Measurements from ENCODE around the gene ZBTB4. TPM values are rescaled to one million over a fixed set of nuclear protein-coding genes. Genes with fewer than 3 reads are reported as not detected.

The ZBTB4 gene
- total and polyA plus RNA-seq, 9 of the 15 experiments (the other 6 are each of a cell fraction or from before 2014, with no cell fraction given): 0.92 to 6.9 (median 3.3) TPM

GRCh38 chr17:7466639-7467341 is 12.6 kb downstream of the ZBTB4 start (continued):
- no peak for TF ChIP-seq ZNF696 (CRISPR knock-in tag; conservative IDR thresholded peaks at IDR 0.05)
- TF ChIP-seq MXI1 (IDR thresholded peaks at IDR 0.05; ENCODE audit: low read depth, low read length): no peak
- TF ChIP-seq U2AF2 (optimal IDR thresholded peaks at IDR 0.05; ENCODE audit: low read depth, low read length): no peak
- no peak for TF ChIP-seq ELF4 (CRISPR knock-in tag; IDR thresholded peaks at IDR 0.05)
- no peak for TF ChIP-seq HDAC3 (IDR thresholded peaks at IDR 0.05; ENCODE audit: borderline replicate concordance, partially characterized antibody)
- peak; percentile 77 to 96 (median 89) for TF ChIP-seq YY1 (IDR thresholded peaks at IDR 0.05; ENCODE audit: borderline replicate concordance in 1 of 3, control insufficient read depth in 1 of 3, extremely low read depth in 1 of 3, insufficient read depth in 3 of 3, insufficient read length in 1 of 3, insufficient replicate concordance in 2 of 3, low read depth in 1 of 3, low read length in 2 of 3)
- TF ChIP-seq SP1 (CRISPR knock-in tag; IDR thresholded peaks at IDR 0.05): no peak
- TF ChIP-seq, protein P1, sequence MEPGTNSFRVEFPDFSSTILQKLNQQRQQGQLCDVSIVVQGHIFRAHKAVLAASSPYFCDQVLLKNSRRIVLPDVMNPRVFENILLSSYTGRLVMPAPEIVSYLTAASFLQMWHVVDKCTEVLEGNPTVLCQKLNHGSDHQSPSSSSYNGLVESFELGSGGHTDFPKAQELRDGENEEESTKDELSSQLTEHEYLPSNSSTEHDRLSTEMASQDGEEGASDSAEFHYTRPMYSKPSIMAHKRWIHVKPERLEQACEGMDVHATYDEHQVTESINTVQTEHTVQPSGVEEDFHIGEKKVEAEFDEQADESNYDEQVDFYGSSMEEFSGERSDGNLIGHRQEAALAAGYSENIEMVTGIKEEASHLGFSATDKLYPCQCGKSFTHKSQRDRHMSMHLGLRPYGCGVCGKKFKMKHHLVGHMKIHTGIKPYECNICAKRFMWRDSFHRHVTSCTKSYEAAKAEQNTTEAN (CRISPR knock-in tag; IDR thresholded peaks at IDR 0.05): no peak
- TF ChIP-seq FOXJ3 (CRISPR knock-in tag; IDR thresholded peaks at IDR 0.05): no peak
- TF ChIP-seq, protein P2, sequence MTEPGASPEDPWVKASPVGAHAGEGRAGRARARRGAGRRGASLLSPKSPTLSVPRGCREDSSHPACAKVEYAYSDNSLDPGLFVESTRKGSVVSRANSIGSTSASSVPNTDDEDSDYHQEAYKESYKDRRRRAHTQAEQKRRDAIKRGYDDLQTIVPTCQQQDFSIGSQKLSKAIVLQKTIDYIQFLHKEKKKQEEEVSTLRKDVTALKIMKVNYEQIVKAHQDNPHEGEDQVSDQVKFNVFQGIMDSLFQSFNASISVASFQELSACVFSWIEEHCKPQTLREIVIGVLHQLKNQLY (CRISPR knock-in tag; conservative IDR thresholded peaks at IDR 0.05): no peak
- no peak for TF ChIP-seq MXD1 (CRISPR knock-in tag; IDR thresholded peaks at IDR 0.05; ENCODE audit: borderline replicate concordance, poor library complexity, severe bottlenecking)
- peak; percentile 74 to 86 for TF ChIP-seq KDM1A (IDR thresholded peaks at IDR 0.05)
- TF ChIP-seq EGR1 (conservative IDR thresholded peaks at IDR 0.05): no peak
- TF ChIP-seq, protein P3, sequence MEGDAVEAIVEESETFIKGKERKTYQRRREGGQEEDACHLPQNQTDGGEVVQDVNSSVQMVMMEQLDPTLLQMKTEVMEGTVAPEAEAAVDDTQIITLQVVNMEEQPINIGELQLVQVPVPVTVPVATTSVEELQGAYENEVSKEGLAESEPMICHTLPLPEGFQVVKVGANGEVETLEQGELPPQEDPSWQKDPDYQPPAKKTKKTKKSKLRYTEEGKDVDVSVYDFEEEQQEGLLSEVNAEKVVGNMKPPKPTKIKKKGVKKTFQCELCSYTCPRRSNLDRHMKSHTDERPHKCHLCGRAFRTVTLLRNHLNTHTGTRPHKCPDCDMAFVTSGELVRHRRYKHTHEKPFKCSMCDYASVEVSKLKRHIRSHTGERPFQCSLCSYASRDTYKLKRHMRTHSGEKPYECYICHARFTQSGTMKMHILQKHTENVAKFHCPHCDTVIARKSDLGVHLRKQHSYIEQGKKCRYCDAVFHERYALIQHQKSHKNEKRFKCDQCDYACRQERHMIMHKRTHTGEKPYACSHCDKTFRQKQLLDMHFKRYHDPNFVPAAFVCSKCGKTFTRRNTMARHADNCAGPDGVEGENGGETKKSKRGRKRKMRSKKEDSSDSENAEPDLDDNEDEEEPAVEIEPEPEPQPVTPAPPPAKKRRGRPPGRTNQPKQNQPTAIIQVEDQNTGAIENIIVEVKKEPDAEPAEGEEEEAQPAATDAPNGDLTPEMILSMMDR (IDR thresholded peaks at IDR 0.05 in 2 of 3, conservative IDR thresholded peaks at IDR 0.05 in 1 of 3; ENCODE audit: insufficient read depth in 2 of 3, low read depth in 1 of 3, low read length in 3 of 3): no peak
- no peak for TF ChIP-seq RBM39 (optimal IDR thresholded peaks at IDR 0.05; ENCODE audit: low read depth, low read length)
- TF ChIP-seq MIER1 (IDR thresholded peaks at IDR 0.05; ENCODE audit: low read depth): no peak
- TF ChIP-seq ZBTB8A (IDR thresholded peaks at IDR 0.05; ENCODE audit: partially characterized antibody): no peak
- no peak for TF ChIP-seq ZNF253 (CRISPR knock-in tag; conservative IDR thresholded peaks at IDR 0.05)
